ENCODE results near the gene MUC5B. TPM values are rescaled to one million over a fixed set of nuclear protein-coding genes. Genes with fewer than 3 reads are reported as not detected.

MUC5B gene
- total RNA-seq, 1 experiment from 2014 or later, result not detected

DNA sequence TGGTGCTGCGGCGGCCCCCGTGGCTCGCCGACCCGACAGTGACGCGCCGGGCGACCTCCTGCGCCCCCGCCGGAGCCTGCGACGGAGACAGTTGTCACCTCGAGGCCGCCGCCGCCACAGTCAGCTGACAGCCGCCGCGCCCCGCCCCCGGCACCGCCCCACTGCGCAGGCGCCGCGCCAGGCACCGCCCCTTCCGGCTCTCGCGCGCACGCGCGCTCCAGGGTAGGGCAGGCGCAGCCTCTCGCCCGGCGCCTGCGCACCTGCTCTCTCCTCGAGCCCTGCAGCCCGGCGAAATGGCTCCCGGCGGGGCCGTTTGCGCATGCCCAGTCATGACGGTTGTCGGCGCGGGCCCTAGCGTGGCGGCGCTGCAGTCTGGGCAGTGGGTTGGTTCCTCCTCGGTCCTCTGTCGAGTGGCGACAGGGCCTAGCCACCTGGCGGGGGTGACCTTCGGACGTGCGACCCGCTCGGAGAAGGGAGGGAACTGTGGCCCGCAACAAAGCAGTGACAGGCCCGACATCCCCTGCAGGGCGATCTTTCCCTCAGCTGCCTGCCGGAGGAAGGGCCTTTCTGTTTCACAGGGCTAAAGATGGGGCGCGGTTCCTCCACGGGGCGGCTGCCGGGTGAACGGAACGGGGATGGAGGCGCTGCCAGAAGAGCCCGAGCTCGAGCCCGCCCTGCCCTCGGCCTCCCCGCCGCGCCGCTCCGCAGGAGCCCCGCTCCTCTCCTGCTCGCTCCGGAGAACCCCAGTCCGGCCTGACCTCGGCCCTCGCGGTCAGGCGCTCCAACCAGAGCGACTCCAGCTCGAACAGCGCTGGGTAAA is 86.8 kb downstream of the MUC5B start, which contains the start of gene TOLLIP:
Gene TOLLIP, minus strand, starts transcription at position 135 of the 820 bp plus-strand sequence. Its CDS starts 134 bp downstream, at position 1.
- Mint-ChIP-seq H3K4me3 (ENCODE audit: unreplicated experiment) (peak within 1 kb of the TSS; percentile 74), H3K9me3 (ENCODE audit: unreplicated experiment) (no peaks in the 10 kb centered on the region), H3K27me3 (ENCODE audit: insufficient read depth, unreplicated experiment) (no peaks in the 10 kb centered on the region), H3K4me1 (ENCODE audit: insufficient read depth, unreplicated experiment) (peaks cover 8% of the 10 kb centered on the region), H3K36me3 (ENCODE audit: insufficient read depth, unreplicated experiment) (peaks cover 6% of the 10 kb centered on the region), H3K27ac (ENCODE audit: low read depth, unreplicated experiment) (peak within 1 kb of the TSS; percentile 87)
- peak; percentile 91 for DNase-seq (ENCODE audit: unreplicated experiment)
- CTCF ChIA-PET, result interaction anchor here (0.6 to 1.2 kb wide), 6 partner anchors 11 to 469 kb away, joined by 3 to 4 read pairs (median 4); no protein-coding TSS in a partner anchor
- intact Hi-C loops (cut with micrococcal nuclease), result loop anchor here (1.0 to 10.0 kb wide), 4 partner anchors 47 to 225 kb away; partner anchors contain the start of gene BRSK2
- TF ChIP-seq, protein P1, sequence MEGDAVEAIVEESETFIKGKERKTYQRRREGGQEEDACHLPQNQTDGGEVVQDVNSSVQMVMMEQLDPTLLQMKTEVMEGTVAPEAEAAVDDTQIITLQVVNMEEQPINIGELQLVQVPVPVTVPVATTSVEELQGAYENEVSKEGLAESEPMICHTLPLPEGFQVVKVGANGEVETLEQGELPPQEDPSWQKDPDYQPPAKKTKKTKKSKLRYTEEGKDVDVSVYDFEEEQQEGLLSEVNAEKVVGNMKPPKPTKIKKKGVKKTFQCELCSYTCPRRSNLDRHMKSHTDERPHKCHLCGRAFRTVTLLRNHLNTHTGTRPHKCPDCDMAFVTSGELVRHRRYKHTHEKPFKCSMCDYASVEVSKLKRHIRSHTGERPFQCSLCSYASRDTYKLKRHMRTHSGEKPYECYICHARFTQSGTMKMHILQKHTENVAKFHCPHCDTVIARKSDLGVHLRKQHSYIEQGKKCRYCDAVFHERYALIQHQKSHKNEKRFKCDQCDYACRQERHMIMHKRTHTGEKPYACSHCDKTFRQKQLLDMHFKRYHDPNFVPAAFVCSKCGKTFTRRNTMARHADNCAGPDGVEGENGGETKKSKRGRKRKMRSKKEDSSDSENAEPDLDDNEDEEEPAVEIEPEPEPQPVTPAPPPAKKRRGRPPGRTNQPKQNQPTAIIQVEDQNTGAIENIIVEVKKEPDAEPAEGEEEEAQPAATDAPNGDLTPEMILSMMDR (IDR thresholded peaks at IDR 0.05; ENCODE audit: unreplicated experiment), result no peak
- TSS peak; percentile 69 for BruUV-seq (replicated peaks)
- POLR2A ChIA-PET, result interaction anchor here (0.7 to 4.3 kb wide), 18 partner anchors 10 to 688 kb away, joined by 3 to 25 read pairs (median 4); partner anchors contain the start of genes BRSK2 and TSPAN4

DNA sequence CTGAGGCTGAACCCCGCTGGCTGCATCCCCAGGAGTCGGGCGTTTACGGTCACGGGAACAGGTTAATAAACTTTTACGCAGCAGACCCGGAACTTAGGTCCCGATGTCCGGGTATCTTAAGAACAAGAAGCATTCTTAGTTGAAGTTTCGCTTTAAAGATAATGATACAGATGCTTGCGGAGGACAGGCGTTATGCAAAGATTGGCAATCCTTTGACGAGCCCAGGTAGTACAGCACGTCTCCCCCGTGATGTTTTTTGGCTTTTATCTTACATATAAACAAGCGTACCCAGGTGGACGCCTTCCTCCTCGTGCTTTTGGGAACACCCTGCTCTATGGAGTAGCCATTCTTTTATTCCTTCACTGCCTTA is 87.4 kb downstream of the MUC5B start:
- ChIA-PET POLR2A (interaction anchor here (0.8 to 4.3 kb wide), 11 partner anchors 10 to 466 kb away, joined by 3 to 25 read pairs (median 10); partner anchors contain the start of gene TSPAN4), CTCF (interaction anchor here (0.6 kb wide), 1 partner anchor 24 kb away, joined by 4 read pairs; no protein-coding TSS in a partner anchor)
- H3K4me3 Mint-ChIP-seq (ENCODE audit: unreplicated experiment), result peak overlapping the region; percentile 74
- intact Hi-C loops (cut with micrococcal nuclease), result no loop called here
- H3K9me3 Mint-ChIP-seq (ENCODE audit: unreplicated experiment), result no peaks in the 10 kb centered on the region
- H3K4me1 Mint-ChIP-seq (ENCODE audit: insufficient read depth, unreplicated experiment), result peaks cover 8% of the 10 kb centered on the region
- peaks cover 6% of the 10 kb centered on the region for H3K36me3 Mint-ChIP-seq (ENCODE audit: insufficient read depth, unreplicated experiment)
- H3K27ac Mint-ChIP-seq (ENCODE audit: low read depth, unreplicated experiment), result peak overlapping the region; percentile 87
- no peaks in the 10 kb centered on the region for H3K27me3 Mint-ChIP-seq (ENCODE audit: insufficient read depth, unreplicated experiment)
- TF ChIP-seq, protein P1 (IDR thresholded peaks at IDR 0.05; ENCODE audit: unreplicated experiment), result no peak
- no TSS peak for BruUV-seq (replicated peaks)
- DNase-seq (ENCODE audit: unreplicated experiment), result no peak

DNA sequence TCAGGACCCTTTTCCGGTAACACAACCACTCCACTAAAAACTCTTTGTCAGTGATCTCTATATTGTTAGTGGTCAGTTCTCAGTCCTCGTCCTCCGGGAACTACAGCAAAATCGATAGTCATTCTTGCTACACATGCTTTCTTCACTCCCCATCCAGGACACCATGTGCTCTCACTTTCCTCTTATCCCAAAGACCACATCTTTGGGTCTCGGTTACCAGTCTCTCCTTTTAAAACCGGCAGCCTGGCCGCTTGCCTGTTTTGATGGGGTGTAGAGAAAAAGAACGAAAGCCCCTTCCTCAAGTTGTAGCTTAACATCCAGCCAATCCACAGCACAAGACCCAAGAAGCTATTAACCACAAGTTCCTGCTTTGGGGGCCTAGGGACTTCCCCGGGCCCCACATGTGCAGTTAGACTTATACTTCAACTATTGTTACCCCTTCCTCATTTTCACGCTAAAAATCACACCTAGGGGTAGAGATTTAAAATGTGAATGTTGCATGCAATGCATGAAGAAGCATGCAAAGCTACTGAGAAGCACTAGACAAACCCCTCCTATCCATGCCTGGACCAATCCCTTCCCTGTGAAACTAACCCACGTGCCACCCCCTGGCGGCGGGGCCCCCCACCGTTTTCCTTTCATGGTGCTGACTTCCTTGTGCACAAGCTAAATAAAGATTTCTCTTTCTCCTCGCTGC is 88.1 kb downstream of the MUC5B start:
- no peak for DNase-seq (ENCODE audit: unreplicated experiment)
- BruUV-seq (replicated peaks), result no TSS peak
- H3K27ac Mint-ChIP-seq (ENCODE audit: low read depth, unreplicated experiment), result peak overlapping the region; percentile 87
- intact Hi-C loops (cut with micrococcal nuclease), result no loop called here
- CTCF ChIA-PET, result interaction anchor here (0.6 kb wide), 1 partner anchor 23 kb away, joined by 4 read pairs; no protein-coding TSS in a partner anchor
- H3K9me3 Mint-ChIP-seq (ENCODE audit: unreplicated experiment), result no peaks in the 10 kb centered on the region
- TF ChIP-seq, protein P1 (IDR thresholded peaks at IDR 0.05; ENCODE audit: unreplicated experiment), result no peak
- peaks cover 8% of the 10 kb centered on the region for H3K4me1 Mint-ChIP-seq (ENCODE audit: insufficient read depth, unreplicated experiment)
- POLR2A ChIA-PET, result interaction anchor here (0.7 to 4.3 kb wide), 6 partner anchors 9 to 222 kb away, joined by 3 to 25 read pairs (median 5); no protein-coding TSS in a partner anchor
- peaks cover 6% of the 10 kb centered on the region for H3K36me3 Mint-ChIP-seq (ENCODE audit: insufficient read depth, unreplicated experiment)
- no peaks in the 10 kb centered on the region for H3K27me3 Mint-ChIP-seq (ENCODE audit: insufficient read depth, unreplicated experiment)
- peak overlapping the region; percentile 74 for H3K4me3 Mint-ChIP-seq (ENCODE audit: unreplicated experiment)

Small RNAs within 50 kb of the gene (microRNA-seq; reads per million reads assigned to microRNA genes)
- not detected for gene MIR6744

Other genes with a start within 250 kb of the MUC5B start
- gene MUC6, start 186.3 kb upstream of the MUC5B start, total RNA-seq (2022), result not detected in 2 replicates
- 0.02 TPM in 2 replicates for gene MUC2, start 148.2 kb upstream of the MUC5B start, total RNA-seq (2022)
- not detected in 2 replicates for gene MUC5AC, start 65.1 kb upstream of the MUC5B start, total RNA-seq (2022)
- 58.5 and 58.8 TPM in 2 replicates for gene TOLLIP, start 86.6 kb downstream of the MUC5B start, total RNA-seq (2022)
- gene BRSK2, start 166.9 kb downstream of the MUC5B start, total RNA-seq (2022), result 0.34 and 0.44 TPM in 2 replicates

Data from MCF 10A (cell line).